ENCODE measurements around the gene OLFM4.

GRCh38 chr13:53052675-53053074 is 24.1 kb downstream of the OLFM4 start:
- TF ChIP-seq CTCF (conservative IDR thresholded peaks at IDR 0.05 in 1 of 2, IDR thresholded peaks at IDR 0.05 in 1 of 2; ENCODE audit: low read depth in 1 of 2, low read length in 2 of 2) = no peak
- TF ChIP-seq EZH2 (IDR thresholded peaks at IDR 0.05; ENCODE audit: low read length, missing control alignments) = no peak

All from fibroblast of lung (primary cell).